Astrocyte (in vitro differentiated cells and primary cell): ENCODE results near the gene FRMD4B. TPM values are rescaled to one million over a fixed set of nuclear protein-coding genes. Genes with fewer than 3 reads are reported as not detected.

Experiments
- DNase-seq: peaks from one replicate; pipeline ENCODE4 v3.0.0-alpha.2; 2010; ENCODE audit warnings: low read depth
- FAIRE-seq: peaks from 2 replicates; lab custom pipeline; 2011; peaks lifted over from hg19 to GRCh38; lab: Jason Lieb, UNC
- H2AFZ ChIP-seq: 2 replicates; pipeline ENCODE4 v1.6.0; 2012; ENCODE audit warnings: low read depth, low read length, inconsistent platforms
- H3K27ac ChIP-seq: 2 replicates; pipeline ENCODE4 v1.5.1; 2011; ENCODE audit warnings: low read depth, low read length, inconsistent platforms
- H3K27me3 ChIP-seq: 2 replicates; pipeline ENCODE4 v1.6.0; 2011; ENCODE audit warnings: low read length, inconsistent platforms; ENCODE audit not compliant: insufficient read depth
- H3K36me3 ChIP-seq: 2 replicates; pipeline ENCODE4 v1.5.1; 2011; ENCODE audit warnings: low read length, inconsistent platforms; ENCODE audit not compliant: insufficient read depth
- H3K4me1 ChIP-seq: 2 replicates; pipeline ENCODE4 v1.5.1; 2011; ENCODE audit warnings: low read length, inconsistent platforms; ENCODE audit not compliant: insufficient read depth
- H3K4me2 ChIP-seq: 2 replicates; pipeline ENCODE4 v1.6.0; 2012; ENCODE audit warnings: low read length, inconsistent platforms
- H3K4me3 ChIP-seq: 2 replicates; pipeline ENCODE4 v1.5.1; 2011; ENCODE audit warnings: low read depth, mild to moderate bottlenecking, low read length, inconsistent platforms; ENCODE audit not compliant: insufficient read depth
- H3K79me2 ChIP-seq: 2 replicates; pipeline ENCODE4 v1.6.0; 2012; ENCODE audit warnings: mild to moderate bottlenecking, low read length, inconsistent platforms; ENCODE audit not compliant: insufficient read depth
- H3K9ac ChIP-seq: 2 replicates; pipeline ENCODE4 v1.6.0; 2012; ENCODE audit warnings: mild to moderate bottlenecking, low read length, inconsistent platforms
- H3K9me3 ChIP-seq: 2 replicates; pipeline ENCODE4 v1.5.1; 2012; ENCODE audit warnings: low read depth, mild to moderate bottlenecking, low read length, inconsistent platforms; ENCODE audit not compliant: insufficient read depth
- H4K20me1 ChIP-seq: 2 replicates; pipeline ENCODE4 v1.6.0; 2012; ENCODE audit warnings: low read length, inconsistent platforms; ENCODE audit not compliant: insufficient read depth
- H3K27ac Mint-ChIP-seq: one replicate; pipeline ENCODE4 v1.8.0; 2021; ENCODE audit warnings: mild to moderate bottlenecking, mixed read lengths; ENCODE audit not compliant: unreplicated experiment
- H3K27me3 Mint-ChIP-seq: one replicate; pipeline ENCODE4 v1.8.0; 2021; ENCODE audit warnings: low read depth, mixed read lengths; ENCODE audit not compliant: unreplicated experiment
- H3K36me3 Mint-ChIP-seq: one replicate; pipeline ENCODE4 v1.8.0; 2021; ENCODE audit warnings: low read depth, mixed read lengths; ENCODE audit not compliant: unreplicated experiment
- H3K4me1 Mint-ChIP-seq: one replicate; pipeline ENCODE4 v1.8.0; 2021; ENCODE audit warnings: low read depth, mixed read lengths; ENCODE audit not compliant: unreplicated experiment
- H3K4me3 Mint-ChIP-seq: one replicate; pipeline ENCODE4 v1.8.0; 2021; ENCODE audit warnings: mild to moderate bottlenecking, moderate library complexity, mixed read lengths; ENCODE audit not compliant: unreplicated experiment
- H3K9me3 Mint-ChIP-seq: one replicate; pipeline ENCODE4 v1.8.0; 2021; ENCODE audit warnings: mild to moderate bottlenecking, mixed read lengths; ENCODE audit not compliant: unreplicated experiment
- CTCF ChIP-seq: IDR thresholded peaks from 2 replicates; pipeline ENCODE4 v1.5.1; 2011; ENCODE audit warnings: low read depth, mild to moderate bottlenecking, inconsistent platforms, low read length, moderate library complexity; ENCODE audit not compliant: insufficient read depth
- EZH2 ChIP-seq: IDR thresholded peaks from 2 replicates; pipeline ENCODE4 v1.6.1; 2012; ENCODE audit warnings: mild to moderate bottlenecking, low read length, inconsistent platforms; ENCODE audit not compliant: insufficient read depth
- total RNA-seq: library from RNA; stranded (reverse); gene quantifications from 2 replicates; pipeline ENCODE4 v1.2.1, GENCODE V29; 2021

The FRMD4B gene
- total RNA-seq, 1 donor from 2014 or later, result 9.2 TPM

DNA sequence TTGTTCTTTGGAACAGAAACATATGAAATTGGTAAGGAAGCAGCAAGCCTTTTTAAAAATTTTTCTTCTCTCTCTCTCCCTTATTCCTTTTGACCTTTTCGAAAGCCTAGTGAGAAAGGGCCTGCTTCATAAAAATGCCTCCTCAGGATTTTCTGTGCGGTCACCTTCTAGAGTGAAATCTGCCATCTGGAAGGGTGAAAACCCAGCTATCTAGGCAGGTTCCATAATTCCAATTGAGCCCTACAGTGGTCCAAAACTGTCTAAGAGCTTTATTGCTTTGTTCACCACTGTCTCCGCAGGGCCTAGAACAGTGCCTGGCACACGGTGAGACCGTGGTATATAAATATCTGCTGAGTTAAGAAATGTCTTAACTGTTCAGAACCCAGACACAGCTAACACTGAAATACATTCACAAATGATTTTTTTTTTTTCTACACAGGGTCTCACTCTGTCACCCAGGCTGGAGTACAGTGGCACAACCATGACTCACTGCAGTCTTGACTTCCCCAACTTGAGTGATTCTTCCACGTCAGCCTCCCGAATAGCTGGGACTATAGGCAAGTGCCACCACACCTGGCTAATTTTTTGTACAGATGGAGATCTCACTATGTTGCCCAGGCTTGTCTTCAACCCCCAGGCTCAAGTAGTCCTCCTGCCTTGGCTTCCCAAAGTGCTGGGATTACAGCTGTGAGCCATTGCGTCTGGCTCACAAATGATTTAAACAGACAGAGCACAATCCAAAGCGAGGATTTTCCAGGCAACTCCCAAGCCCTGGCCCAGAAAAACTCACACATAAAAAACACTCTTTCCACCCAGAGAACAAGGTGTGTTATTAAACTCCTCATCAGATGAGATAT is 64.4 kb downstream of the FRMD4B start:
- Mint-ChIP-seq H3K4me1 (peaks cover 7% of the 10 kb centered on the region), H3K36me3 (no peaks in the 10 kb centered on the region), H3K27me3 (no peaks in the 10 kb centered on the region), H3K9me3 (peaks cover 4% of the 10 kb centered on the region), H3K4me3 (no peak overlapping the region), H3K27ac (no peak overlapping the region)
- DNase-seq (no peak), FAIRE-seq (no peak)
- no peak overlapping the region for H3K4me3 ChIP-seq
- H3K36me3 ChIP-seq, result no peaks in the 10 kb centered on the region
- H3K9ac ChIP-seq, result no peak overlapping the region
- no peaks in the 10 kb centered on the region for H3K9me3 ChIP-seq
- H3K27me3 ChIP-seq, result no peaks in the 10 kb centered on the region
- H3K4me2 ChIP-seq, result no peak overlapping the region
- H4K20me1 ChIP-seq, result no peaks in the 10 kb centered on the region
- H3K4me1 ChIP-seq, result no peaks in the 10 kb centered on the region
- H3K79me2 ChIP-seq, result no peaks in the 10 kb centered on the region
- TF ChIP-seq CTCF (no peak), EZH2 (no peak)
- H2AFZ ChIP-seq, result no peak overlapping the region
- H3K27ac ChIP-seq, result no peak overlapping the region

DNA sequence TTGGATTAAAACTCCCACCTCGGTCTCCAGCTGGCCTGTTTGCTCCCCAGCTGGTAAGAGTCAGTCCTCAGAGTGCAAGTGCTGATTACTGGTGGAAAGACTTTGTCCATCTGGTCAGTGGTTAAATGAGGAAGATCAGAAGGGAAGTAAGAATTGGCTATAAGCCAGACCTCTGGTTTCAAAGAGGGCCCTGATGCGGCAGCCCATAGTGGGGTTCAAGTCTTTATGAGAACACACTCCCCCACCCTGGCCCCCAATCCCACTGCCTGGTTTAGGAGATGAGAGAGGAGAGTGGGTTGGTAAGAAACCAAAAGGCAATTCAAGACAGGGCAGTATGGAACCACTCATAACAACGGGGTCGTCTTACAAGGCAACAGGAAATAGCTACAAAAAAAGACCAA is 65.0 kb downstream of the FRMD4B start:
- no peak for DNase-seq
- peaks cover 4% of the 10 kb centered on the region for H3K4me1 Mint-ChIP-seq
- H3K4me2 ChIP-seq, result no peak overlapping the region
- TF ChIP-seq CTCF, result no peak
- no peak for TF ChIP-seq EZH2
- H3K79me2 ChIP-seq, result no peaks in the 10 kb centered on the region
- H2AFZ ChIP-seq, result no peak overlapping the region
- H3K36me3 ChIP-seq, result no peaks in the 10 kb centered on the region
- H3K4me3 Mint-ChIP-seq, result no peak overlapping the region
- no peaks in the 10 kb centered on the region for H3K9me3 ChIP-seq
- H4K20me1 ChIP-seq, result no peaks in the 10 kb centered on the region
- no peaks in the 10 kb centered on the region for H3K27me3 ChIP-seq
- H3K9me3 Mint-ChIP-seq, result peaks cover 4% of the 10 kb centered on the region
- no peak for FAIRE-seq
- H3K27ac Mint-ChIP-seq, result no peak overlapping the region
- H3K4me3 ChIP-seq, result no peak overlapping the region
- H3K27ac ChIP-seq, result no peak overlapping the region
- H3K27me3 Mint-ChIP-seq, result no peaks in the 10 kb centered on the region
- H3K4me1 ChIP-seq, result no peaks in the 10 kb centered on the region
- no peak overlapping the region for H3K9ac ChIP-seq
- H3K36me3 Mint-ChIP-seq, result no peaks in the 10 kb centered on the region

- no peak for TF ChIP-seq CTCF
- no peaks in the 10 kb centered on the region for H3K4me1 ChIP-seq
- no peaks in the 10 kb centered on the region for H3K79me2 ChIP-seq
- peaks cover 4% of the 10 kb centered on the region for H3K4me1 Mint-ChIP-seq
- no peaks in the 10 kb centered on the region for H4K20me1 ChIP-seq
- no peaks in the 10 kb centered on the region for H3K27me3 Mint-ChIP-seq
- H3K9me3 ChIP-seq, result no peaks in the 10 kb centered on the region
- H3K27ac ChIP-seq, result no peak overlapping the region
- H2AFZ ChIP-seq, result no peak overlapping the region
- H3K36me3 Mint-ChIP-seq, result no peaks in the 10 kb centered on the region
- DNase-seq, result no peak
- no peak for FAIRE-seq
- no peak overlapping the region for H3K27ac Mint-ChIP-seq
- no peaks in the 10 kb centered on the region for H3K36me3 ChIP-seq
- peaks cover 4% of the 10 kb centered on the region for H3K9me3 Mint-ChIP-seq
- no peak overlapping the region for H3K4me3 Mint-ChIP-seq
- no peaks in the 10 kb centered on the region for H3K27me3 ChIP-seq
- H3K4me2 ChIP-seq, result no peak overlapping the region
- H3K9ac ChIP-seq, result no peak overlapping the region
- H3K4me3 ChIP-seq, result no peak overlapping the region
These were observed 66.2 kb downstream of the FRMD4B start for GRCh38 chr3:69319652-69320051.
